AG04450 (cell line): ENCODE results near the gene LCN9. TPM values are rescaled to one million over a fixed set of nuclear protein-coding genes. Genes with fewer than 3 reads are reported as not detected.

ENCODE experiments used
- CTCF ChIA-PET: fragments of 300-600, 350-600 bp; formaldehyde crosslinking; extraction: SDS; loops from one replicate; lab custom pipeline; 2022; ENCODE audit warnings: antibody characterized with exemption, inconsistent platforms; lab: Charles Lee
- POLR2A ChIA-PET: fragments of 350-600 bp; formaldehyde crosslinking; extraction: SDS; loops from one replicate; lab custom pipeline; 2021; ENCODE audit warnings: antibody characterized with exemption, inconsistent platforms; lab: Yijun Ruan, JAX
- DNase-seq: peaks from one replicate; pipeline ENCODE4 v3.0.0-alpha.2; 2011; ENCODE audit warnings: low read depth, low spot score
- H3K27ac ChIP-seq: one replicate; pipeline ENCODE4 v1.5.1; 2012; ENCODE audit warnings: low read depth, low read length, control low read depth
- H3K27me3 ChIP-seq: one replicate; pipeline ENCODE4 v1.6.0; 2012; ENCODE audit warnings: low read length; ENCODE audit not compliant: control insufficient read depth, insufficient read depth
- H3K4me3 ChIP-seq: 2 replicates; pipeline ENCODE4 v1.5.1; 2011; ENCODE audit warnings: mild to moderate bottlenecking, low read depth, low read length, control low read depth
- H3K9me3 ChIP-seq: 2 replicates; pipeline ENCODE4 v1.5.1; 2012; ENCODE audit warnings: low read length; ENCODE audit not compliant: control insufficient read depth, insufficient read depth
- CTCF ChIP-seq: IDR thresholded peaks from 2 replicates; pipeline ENCODE4 v1.5.1; 2011; ENCODE audit warnings: low read depth, low read length, control low read depth, inconsistent platforms
- polyA plus RNA-seq: library from polyadenylated mRNA; depleted of rRNA; stranded (reverse); fragments of >200 nt; gene quantifications from 2 replicates; pipeline ENCODE4 v1.2.3, GENCODE V29; 2011

The LCN9 gene
- polyA plus RNA-seq, 1 experiment, result not detected

- ChIA-PET CTCF (no interaction called here), POLR2A (no interaction called here)
- Histone ChIP-seq H3K9me3 (no peaks in the 10 kb centered on the region), H3K4me3 (no peak overlapping the region), H3K27me3 (peaks cover 33% of the 10 kb centered on the region), H3K27ac (no peak overlapping the region)
- TF ChIP-seq CTCF, result no peak
- no peak for DNase-seq
These were observed 48.8 kb downstream of the LCN9 start for GRCh38 chr9:135711881-135712280.

GRCh38 chr9:135712613-135713295 is 49.6 kb downstream of the LCN9 start:
- CTCF ChIA-PET, result no interaction called here
- no peak for DNase-seq
- Histone ChIP-seq H3K9me3 (no peaks in the 10 kb centered on the region), H3K27me3 (peaks cover 30% of the 10 kb centered on the region), H3K4me3 (no peak overlapping the region), H3K27ac (no peak overlapping the region)
- POLR2A ChIA-PET, result no interaction called here
- TF ChIP-seq CTCF, result no peak

GRCh38 chr9:135714242-135715055 is 51.3 kb downstream of the LCN9 start:
- POLR2A ChIA-PET, result interaction anchor here (0.8 kb wide), 1 partner anchor 9 kb away, joined by 3 read pairs; no protein-coding TSS in a partner anchor
- DNase-seq, result no peak
- Histone ChIP-seq H3K4me3 (no peak overlapping the region), H3K9me3 (no peaks in the 10 kb centered on the region; the same call in 1 of the 2 replicates), H3K27me3 (peaks cover 29% of the 10 kb centered on the region), H3K27ac (no peak overlapping the region)
- no peak for TF ChIP-seq CTCF
- CTCF ChIA-PET, result no interaction called here

- H3K9me3 ChIP-seq, result no peaks in the 10 kb centered on the region; the same call in 1 of the 2 replicates
- POLR2A ChIA-PET, result interaction anchor here (0.8 kb wide), 1 partner anchor 8 kb away, joined by 3 read pairs; no protein-coding TSS in a partner anchor
- no peak overlapping the region for H3K4me3 ChIP-seq
- no peak for DNase-seq
- CTCF ChIA-PET, result no interaction called here
- peaks cover 29% of the 10 kb centered on the region for H3K27me3 ChIP-seq
- TF ChIP-seq CTCF, result no peak
- no peak overlapping the region for H3K27ac ChIP-seq
These were observed 52.0 kb downstream of the LCN9 start for GRCh38 chr9:135715056-135715595.
